Measurements from ENCODE around the gene PRB2. TPM values are rescaled to one million over a fixed set of nuclear protein-coding genes. Genes with fewer than 3 reads are reported as not detected.
"Not testable (repeated sequence)": the region's sequence is repeated elsewhere in the genome, so short reads cannot be mapped to it uniquely, and the experiment has no call there.

PRB2 gene
- total RNA-seq (not detected), polyA plus RNA-seq (not detected)
- long read RNA-seq, donor 1 = 0 reads
- long read RNA-seq, donor 2 = 0 reads
- long read RNA-seq, donor 3 = 0 reads

- H3K4me1 ChIP-seq, H3K9me3 ChIP-seq, H3K27ac ChIP-seq, H3K4me3 ChIP-seq, DNase-seq, H3K27me3 ChIP-seq, H3K36me3 ChIP-seq, ATAC-seq: not testable (repeated sequence)
- WGBS, 2 donors = no CpG with 5 or more reads among the region's 1 CpG
- intact Hi-C loops (cut with DNase I) = loop anchor here in 1 of 10 donors (2.0 kb wide), 1 partner anchor 45 kb away; no protein-coding TSS in a partner anchor
These were observed at the start of gene PRB2 for GRCh38 chr12:11395467-11395866. TSS of gene PRB2 (minus strand) at chr12:11395567. CDS start at chr12:11395529, 38 bp downstream.

GRCh38 chr12:11437966-11438365 is 42.6 kb upstream of the PRB2 start:
- intact Hi-C loops (cut with DNase I) = no loop called here
- TF ChIP-seq CTCF (IDR thresholded peaks at IDR 0.05) = no peak
- Histone ChIP-seq H3K27ac (no peak overlapping the region), H3K27me3 (no peaks in the 10 kb centered on the region), H3K36me3 (no peaks in the 10 kb centered on the region), H3K9me3 (no peaks in the 10 kb centered on the region), H3K4me3 (no peak overlapping the region), H3K4me1 (no peaks in the 10 kb centered on the region)
- DNase-seq = no peak
- ATAC-seq = no peak
- WGBS, 2 donors = 81 to 88% methylated on average over 2 of the region's 2 CpGs

GRCh38 chr12:11433664-11434063 is 38.3 kb upstream of the PRB2 start:
- H3K4me1 ChIP-seq = no peaks in the 10 kb centered on the region
- no peak for DNase-seq
- H3K9me3 ChIP-seq = no peaks in the 10 kb centered on the region
- intact Hi-C loops (cut with DNase I) = no loop called here
- H3K27me3 ChIP-seq = no peaks in the 10 kb centered on the region
- H3K4me3 ChIP-seq = no peak overlapping the region
- H3K36me3 ChIP-seq = no peaks in the 10 kb centered on the region
- H3K27ac ChIP-seq = no peak overlapping the region
- ATAC-seq = no peak
- TF ChIP-seq CTCF (IDR thresholded peaks at IDR 0.05) = no peak
- 46 to 56% methylated on average over 4 of the region's 4 CpGs for WGBS, 2 donors

- no peak overlapping the region for H3K27ac ChIP-seq
These were observed 36.1 kb upstream of the PRB2 start for GRCh38 chr12:11431486-11431885.

More at GRCh38 chr12:11431486-11431885, 36.1 kb upstream of the PRB2 start:
- DNase-seq (no peak), ATAC-seq (no peak)
- H3K4me3 ChIP-seq = no peak overlapping the region
- H3K27me3 ChIP-seq = no peaks in the 10 kb centered on the region
- intact Hi-C loops (cut with DNase I) = no loop called here
- no peaks in the 10 kb centered on the region for H3K9me3 ChIP-seq
- no peak for TF ChIP-seq CTCF (IDR thresholded peaks at IDR 0.05)
- H3K4me1 ChIP-seq = no peaks in the 10 kb centered on the region
- WGBS, 2 donors = 85 to 90% methylated on average over 4 of the region's 4 CpGs
- H3K36me3 ChIP-seq = no peaks in the 10 kb centered on the region

All from heart right ventricle (tissue), 16 donors.